K562 (cell line): ENCODE measurements around the gene UBE2O. TPM values are rescaled to one million over a fixed set of nuclear protein-coding genes. Genes with fewer than 3 reads are reported as not detected.
A peak's percentile ranks its signal among the peaks of the same experiment; 100 is the strongest.

Experiments
- ARID2 ChIP-seq: fragments of 450-650 bp; IDR thresholded peaks from 2 replicates; pipeline ENCODE4 v1.6.1; 2017; ENCODE audit warnings: antibody characterized with exemption, mild to moderate bottlenecking
- ATF2 ChIP-seq: sonication (generic); formaldehyde crosslinking; IDR thresholded peaks from 2 replicates; pipeline ENCODE4 v1.8.1; 2022; ENCODE audit warnings: missing genetic modification reagents
- CC2D1A ChIP-seq: fragments of 450-650 bp; IDR thresholded peaks from 2 replicates; pipeline ENCODE4 v1.6.1; 2017; ENCODE audit warnings: mild to moderate bottlenecking
- FIP1L1 ChIP-seq: fragments of 200-400 bp; formaldehyde crosslinking; IDR thresholded peaks from 2 replicates; pipeline ENCODE4 v1.6.1; 2018; ENCODE audit warnings: mild to moderate bottlenecking, low read depth, low read length; ENCODE audit not compliant: poor library complexity, severe bottlenecking
- GABPB1 ChIP-seq: sonication (generic); formaldehyde crosslinking; IDR thresholded peaks from 2 replicates; pipeline ENCODE4 v1.8.0; 2022; ENCODE audit warnings: mild to moderate bottlenecking, missing genetic modification reagents
- HSF4 ChIP-seq: fragments of 250-450 bp; sonication (Bioruptor Pico); IDR thresholded peaks from 2 replicates; pipeline ENCODE4 v2.1.2; 2022; ENCODE audit warnings: mild to moderate bottlenecking, moderate library complexity, borderline replicate concordance
- JUNB ChIP-seq: fragments of 450-650 bp; formaldehyde crosslinking; conservative IDR thresholded peaks from 2 replicates; pipeline ENCODE4 v1.4.0; 2020; ENCODE audit warnings: mild to moderate bottlenecking
- NCOA4 ChIP-seq: fragments of 450-650 bp; IDR thresholded peaks from 2 replicates; pipeline ENCODE4 v1.6.1; 2018; ENCODE audit warnings: mild to moderate bottlenecking; ENCODE audit not compliant: partially characterized antibody
- SREBF1 ChIP-seq: fragments of 150-350 bp; IDR thresholded peaks from 2 replicates; pipeline ENCODE4 v1.6.1; 2014; ENCODE audit warnings: antibody characterized with exemption, low read depth, low read length, borderline replicate concordance
- SRSF9 ChIP-seq: fragments of 200-400 bp; formaldehyde crosslinking; IDR thresholded peaks from 2 replicates; pipeline ENCODE4 v1.6.1; 2017; ENCODE audit warnings: low read depth, low read length, borderline replicate concordance
- SUPT5H ChIP-seq: fragments of 450-650 bp; IDR thresholded peaks from 2 replicates; pipeline ENCODE4 v1.6.1; 2016
- THAP12 ChIP-seq: fragments of 250-450 bp; sonication (Bioruptor Pico); IDR thresholded peaks from 2 replicates; pipeline ENCODE4 v1.9.0; 2021; ENCODE audit warnings: mild to moderate bottlenecking, inconsistent platforms
- VEZF1 ChIP-seq: fragments of 200-800 bp; sonication (Bioruptor generic); IDR thresholded peaks from 2 replicates; pipeline ENCODE4 v1.6.1; 2017; ENCODE audit warnings: missing genetic modification characterization, missing compliant biosample characterization
- ZNF584 ChIP-seq: fragments of 200-800 bp; sonication (Bioruptor generic); IDR thresholded peaks from 2 replicates; pipeline ENCODE4 v1.6.1; 2016; ENCODE audit warnings: low read depth, mild to moderate bottlenecking, missing genetic modification characterization, missing compliant biosample characterization
- ZNF592 ChIP-seq: fragments of 450-650 bp; IDR thresholded peaks from 2 replicates; pipeline ENCODE4 v1.6.1; 2017; ENCODE audit warnings: antibody characterized with exemption, mild to moderate bottlenecking
- polyA plus RNA-seq, 8 experiments: library from polyadenylated mRNA; depleted of rRNA in 4 of 8; stranded (reverse) in 5 of 8; unstranded in 3 of 8; fragments of >200 nt; fragmentation: Nextera tagmentation in 2 of 8; fragmentation: Illumina TruSeq in 1 of 8; extraction: Ambion mirVana in 2 of 8; extraction: Trizol in 1 of 8; gene quantifications; 2 replicates each; pipeline versions ENCODE4 v1.2.1 to v1.2.3, GENCODE V29; 2011 to 2014; ENCODE audit warnings: inconsistent platforms in 1 of 8, missing spikeins in 1 of 8
- total RNA-seq, 7 experiments: library from RNA; depleted of rRNA in 6 of 7; stranded (reverse); fragments of >200 nt in 6 of 7; fragmentation: Illumina TruSeq in 2 of 7; extraction: Trizol in 2 of 7; gene quantifications; 2 replicates each; pipeline versions ENCODE4 v1.2.1 to v1.2.3, GENCODE V29; 2011 to 2021; ENCODE audit warnings: low replicate concordance in 1 of 7

UBE2O gene
- total and polyA plus RNA-seq, 9 of the 15 experiments (the other 6 are each of a cell fraction or from before 2014, with no cell fraction given): 1.6 to 39.7 (median 13.3) TPM

GRCh38 chr17:76385892-76386786 lies 66.8 kb downstream of the UBE2O start (continued):
- TF ChIP-seq SRSF9 (no peak), GABPB1 (peak; percentile 67), FIP1L1 (peak; percentile 60), VEZF1 (CRISPR knock-in tag) (peak; percentile 73; the same call in 1 of the 2 replicates), SUPT5H (no peak), ZNF592 (peak; percentile 96), ARID2 (no peak), SREBF1 (no peak), ZNF584 (no peak), ATF2 (CRISPR knock-in tag) (0 out of 2 replicates have a peak, but pooled peaks have one; percentile 56), JUNB (CRISPR knock-in tag) (no peak), HSF4 (CRISPR knock-in tag) (no peak), CC2D1A (no peak), NCOA4 (no peak), THAP12 (CRISPR knock-in tag) (no peak)
